ENCODE results near the gene USB1. TPM values are rescaled to one million over a fixed set of nuclear protein-coding genes. Genes with fewer than 3 reads are reported as not detected.

The USB1 gene
- total and polyA plus RNA-seq, 2 experiments from 2014 or later = 7.6 to 48.4 TPM

DNA sequence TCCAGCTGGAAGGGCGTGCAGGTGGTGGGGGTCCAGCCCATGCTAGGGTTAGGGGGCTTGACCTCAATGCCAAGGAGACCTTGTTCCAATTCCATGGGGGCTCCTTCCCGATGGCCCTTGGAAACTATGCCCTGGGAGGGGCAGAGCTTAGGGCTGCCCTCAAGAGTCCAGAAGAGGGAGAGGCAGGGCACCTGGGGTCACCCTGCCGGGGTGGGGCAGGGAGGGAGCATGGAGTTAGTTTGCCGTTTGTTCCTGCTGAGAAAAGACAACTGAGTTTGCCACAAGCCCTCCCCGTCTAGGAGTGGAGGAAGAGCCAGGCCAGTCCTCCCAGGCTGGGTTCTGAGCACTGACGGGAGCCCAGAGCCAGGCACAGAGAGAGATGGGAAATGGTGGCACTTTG is 45.7 kb downstream of the USB1 start:
- Histone ChIP-seq H3K4me3 (no peak overlapping the region), H3K27me3 (replicated peaks; ENCODE audit: insufficient read depth) (no peaks in the 10 kb centered on the region), H3K9me2 (ENCODE audit: insufficient read depth) (no peaks in the 10 kb centered on the region), H3K9me3 (ENCODE audit: low read depth) (no peaks in the 10 kb centered on the region), H3K4me1 (ENCODE audit: insufficient read depth) (no peaks in the 10 kb centered on the region), H2AFZ (no peak overlapping the region), H4K20me1 (ENCODE audit: insufficient read depth) (no peaks in the 10 kb centered on the region), H3K9ac (no peak overlapping the region), H3K27ac (no peak overlapping the region), H3K36me3 (ENCODE audit: low read depth) (no peaks in the 10 kb centered on the region), H3K4me2 (ENCODE audit: unreplicated experiment) (no peak overlapping the region), H3F3A (ENCODE audit: insufficient read depth) (no peaks in the 10 kb centered on the region), H3K79me2 (ENCODE audit: insufficient read depth) (no peaks in the 10 kb centered on the region)
- no peak for DNase-seq
- in situ Hi-C loops (cut with MboI) = no loop called here
- TF ChIP-seq EZH2phosphoT487 (IDR thresholded peaks at IDR 0.05; ENCODE audit: insufficient read depth, low read depth) (no peak), EZH2 (IDR thresholded peaks at IDR 0.05; ENCODE audit: insufficient read depth, poor library complexity, severe bottlenecking) (no peak)
- 49 to 51% methylated on average over 6 of the region's 6 CpGs for WGBS, 2 experiments (ENCODE audit: low coverage in 1 of 2, low lambda C conversion rate in 2 of 2, missing lambda C conversion rate in 2 of 2)

DNA sequence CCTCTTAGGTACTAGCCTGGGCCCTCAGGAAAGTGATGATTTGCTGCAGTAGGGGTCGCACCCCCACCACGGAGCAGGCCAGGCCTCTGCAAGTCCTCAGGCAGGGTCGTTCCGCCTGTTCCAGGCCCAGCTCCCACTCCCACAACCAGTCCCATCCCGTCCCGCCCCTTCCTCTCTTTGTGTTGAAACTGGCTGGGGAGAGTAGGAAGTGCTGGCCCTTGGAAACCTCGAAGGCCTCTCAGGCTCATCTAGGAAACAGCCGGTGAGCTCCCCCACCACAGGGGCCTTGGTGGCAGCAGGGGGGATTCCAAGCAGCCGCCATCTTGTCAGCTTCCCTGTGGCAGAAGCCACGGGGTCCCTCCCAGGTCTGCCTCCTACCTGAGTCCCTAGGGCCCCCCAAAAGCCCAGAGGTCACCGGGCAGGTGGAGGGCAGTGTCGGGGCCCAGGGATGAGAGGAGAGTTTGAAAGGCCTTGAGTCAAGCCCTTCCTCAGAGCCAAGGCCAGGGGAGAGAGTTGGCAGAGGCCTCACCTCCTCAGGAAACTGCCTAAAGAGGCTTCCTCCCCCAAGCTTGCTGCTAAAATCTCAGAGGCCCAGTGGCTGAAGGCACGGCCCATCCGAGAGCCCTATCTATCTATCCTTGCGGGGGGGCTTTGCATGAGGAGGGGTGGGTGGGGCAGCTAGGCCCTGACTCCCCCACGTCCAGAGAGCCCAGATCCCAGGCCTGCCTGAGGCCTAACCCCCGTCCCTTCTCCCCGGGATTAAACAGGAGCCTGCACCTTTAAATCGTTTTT is 46.5 kb downstream of the USB1 start:
- Histone ChIP-seq H3K27me3 (replicated peaks; ENCODE audit: insufficient read depth) (no peaks in the 10 kb centered on the region), H3K4me3 (no peak overlapping the region), H3K27ac (no peak overlapping the region), H3K9me3 (ENCODE audit: low read depth) (no peaks in the 10 kb centered on the region), H3K4me2 (ENCODE audit: unreplicated experiment) (no peak overlapping the region), H3K9me2 (ENCODE audit: insufficient read depth) (no peaks in the 10 kb centered on the region), H2AFZ (no peak overlapping the region), H3K79me2 (ENCODE audit: insufficient read depth) (no peaks in the 10 kb centered on the region), H4K20me1 (ENCODE audit: insufficient read depth) (no peaks in the 10 kb centered on the region), H3F3A (ENCODE audit: insufficient read depth) (no peaks in the 10 kb centered on the region), H3K36me3 (ENCODE audit: low read depth) (no peaks in the 10 kb centered on the region), H3K9ac (no peak overlapping the region), H3K4me1 (ENCODE audit: insufficient read depth) (no peaks in the 10 kb centered on the region)
- DNase-seq = no peak
- TF ChIP-seq EZH2phosphoT487 (IDR thresholded peaks at IDR 0.05; ENCODE audit: insufficient read depth, low read depth) = no peak
- no peak for TF ChIP-seq EZH2 (IDR thresholded peaks at IDR 0.05; ENCODE audit: insufficient read depth, poor library complexity, severe bottlenecking)
- 69 to 73% methylated on average over 18 to 19 of the region's 19 CpGs for WGBS, 2 experiments (ENCODE audit: low coverage in 1 of 2, low lambda C conversion rate in 2 of 2, missing lambda C conversion rate in 2 of 2)
- in situ Hi-C loops (cut with MboI) = no loop called here

DNA sequence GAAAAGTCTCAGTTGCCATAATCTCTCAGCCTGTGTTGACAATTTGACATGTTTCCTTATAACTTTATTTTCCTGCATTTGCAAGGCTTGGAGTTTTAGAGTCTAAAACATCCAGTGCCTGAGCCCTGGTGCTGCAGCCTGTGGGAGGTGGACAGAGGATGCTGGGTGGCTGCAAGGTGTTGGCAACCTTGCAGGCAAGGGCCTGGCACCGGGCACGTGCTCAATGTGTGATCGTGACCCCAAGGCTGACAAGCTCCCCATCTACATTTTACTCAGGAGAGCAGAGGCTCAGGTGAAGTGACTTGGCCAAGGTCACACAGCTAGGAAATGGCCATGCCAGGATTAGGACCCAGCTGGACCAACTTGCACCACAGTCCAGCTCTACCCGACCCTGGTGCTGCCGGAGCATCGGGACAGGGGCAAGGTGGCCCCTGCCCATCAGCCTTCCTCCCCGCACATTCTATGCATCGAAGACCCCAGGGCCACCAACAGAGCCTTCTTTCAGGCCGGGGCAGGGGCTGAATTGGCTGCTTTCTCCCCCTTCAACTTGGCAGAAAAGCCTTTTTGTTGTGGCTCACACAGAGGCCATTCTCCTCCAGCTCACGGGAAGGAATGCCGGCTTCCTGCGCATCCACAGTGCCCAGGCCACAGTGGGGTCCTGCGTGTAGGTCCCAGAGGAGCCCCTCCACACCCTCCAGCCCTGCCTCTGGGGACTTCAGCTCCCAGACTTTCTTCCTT is 47.5 kb downstream of the USB1 start:
- WGBS, 2 experiments (ENCODE audit: low coverage in 1 of 2, low lambda C conversion rate in 2 of 2, missing lambda C conversion rate in 2 of 2) = 74 to 77% methylated on average over 13 of the region's 13 CpGs

DNA sequence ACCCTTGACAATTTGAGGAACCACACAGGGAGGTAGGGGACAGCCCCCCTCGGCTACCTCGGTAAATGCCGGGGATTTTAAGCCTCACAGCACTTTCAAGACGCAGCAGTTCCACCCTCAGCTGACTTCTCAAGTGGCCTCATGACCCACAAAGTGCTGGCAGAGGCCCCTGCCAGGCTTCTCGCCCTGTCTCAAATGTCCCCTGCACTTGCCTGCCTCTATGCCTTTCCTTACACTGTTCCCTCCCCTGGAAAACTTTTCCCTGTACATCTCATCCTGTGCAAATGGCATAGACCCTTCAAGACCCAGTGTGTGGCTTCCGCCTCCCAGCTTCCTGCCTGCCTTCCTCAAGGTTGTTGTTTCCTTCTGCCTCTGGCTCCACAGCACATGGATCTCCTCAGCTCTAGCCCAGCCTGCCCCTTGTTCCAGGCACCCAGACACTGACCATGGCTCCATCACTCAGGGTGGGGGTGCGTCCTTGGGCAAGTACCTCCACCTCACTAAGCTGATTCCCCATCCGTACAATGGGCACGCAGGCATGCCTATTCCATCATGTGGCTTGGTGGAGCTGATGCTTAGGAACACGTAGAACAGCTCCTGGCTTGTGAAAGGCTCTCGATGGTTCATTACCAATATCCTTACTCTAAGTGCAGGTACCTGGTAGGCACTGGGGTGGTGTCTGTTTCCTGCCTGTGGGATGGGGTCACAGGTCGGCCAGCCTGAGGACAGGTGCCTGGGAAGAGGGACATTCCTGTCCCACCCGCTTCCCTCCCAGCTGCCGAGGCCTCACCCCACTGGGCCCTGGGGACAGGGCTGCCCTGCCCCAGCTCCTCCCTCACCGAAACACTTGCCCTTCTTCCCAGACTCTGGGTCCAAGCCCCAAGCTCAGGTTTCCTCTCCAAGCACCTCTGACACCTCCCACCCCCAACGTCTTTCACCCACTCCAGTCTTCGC is 48.3 kb downstream of the USB1 start:
- H3K9me3 ChIP-seq (ENCODE audit: low read depth) = no peaks in the 10 kb centered on the region
- no peak for DNase-seq
- no peak overlapping the region for H3K27ac ChIP-seq
- H3F3A ChIP-seq (ENCODE audit: insufficient read depth) = no peaks in the 10 kb centered on the region
- 67 to 68% methylated on average over 17 of the region's 17 CpGs for WGBS, 2 experiments (ENCODE audit: low coverage in 1 of 2, low lambda C conversion rate in 2 of 2, missing lambda C conversion rate in 2 of 2)
- H3K79me2 ChIP-seq (ENCODE audit: insufficient read depth) = no peaks in the 10 kb centered on the region
- no peak for TF ChIP-seq EZH2phosphoT487 (IDR thresholded peaks at IDR 0.05; ENCODE audit: insufficient read depth, low read depth)
- no peak for TF ChIP-seq EZH2 (IDR thresholded peaks at IDR 0.05; ENCODE audit: insufficient read depth, poor library complexity, severe bottlenecking)
- no peaks in the 10 kb centered on the region for H4K20me1 ChIP-seq (ENCODE audit: insufficient read depth)
- H3K27me3 ChIP-seq (replicated peaks; ENCODE audit: insufficient read depth) = no peaks in the 10 kb centered on the region
- H3K4me3 ChIP-seq = no peak overlapping the region
- H3K9me2 ChIP-seq (ENCODE audit: insufficient read depth) = no peaks in the 10 kb centered on the region
- no peak overlapping the region for H2AFZ ChIP-seq
- no peak overlapping the region for H3K4me2 ChIP-seq (ENCODE audit: unreplicated experiment)
- H3K36me3 ChIP-seq (ENCODE audit: low read depth) = no peaks in the 10 kb centered on the region
- H3K4me1 ChIP-seq (ENCODE audit: insufficient read depth) = no peaks in the 10 kb centered on the region
- no peak overlapping the region for H3K9ac ChIP-seq
- in situ Hi-C loops (cut with MboI) = no loop called here

More for the DNA sequence above, 47.5 kb downstream of the USB1 start:
- H3K4me1 ChIP-seq (ENCODE audit: insufficient read depth) = no peaks in the 10 kb centered on the region
- TF ChIP-seq EZH2 (IDR thresholded peaks at IDR 0.05; ENCODE audit: insufficient read depth, poor library complexity, severe bottlenecking) = no peak
- no peak for TF ChIP-seq EZH2phosphoT487 (IDR thresholded peaks at IDR 0.05; ENCODE audit: insufficient read depth, low read depth)
- H3K9ac ChIP-seq = no peak overlapping the region
- no peak overlapping the region for H3K4me2 ChIP-seq (ENCODE audit: unreplicated experiment)
- H3K9me2 ChIP-seq (ENCODE audit: insufficient read depth) = no peaks in the 10 kb centered on the region
- DNase-seq = no peak
- no peaks in the 10 kb centered on the region for H3K79me2 ChIP-seq (ENCODE audit: insufficient read depth)
- no peaks in the 10 kb centered on the region for H4K20me1 ChIP-seq (ENCODE audit: insufficient read depth)
- no peaks in the 10 kb centered on the region for H3K27me3 ChIP-seq (replicated peaks; ENCODE audit: insufficient read depth)
- no peaks in the 10 kb centered on the region for H3K9me3 ChIP-seq (ENCODE audit: low read depth)
- H3K36me3 ChIP-seq (ENCODE audit: low read depth) = no peaks in the 10 kb centered on the region
- H3K4me3 ChIP-seq = no peak overlapping the region
- no peak overlapping the region for H2AFZ ChIP-seq
- H3F3A ChIP-seq (ENCODE audit: insufficient read depth) = no peaks in the 10 kb centered on the region
- in situ Hi-C loops (cut with MboI) = no loop called here
- no peak overlapping the region for H3K27ac ChIP-seq
